Measurements from ENCODE around the gene GPR143. TPM values are rescaled to one million over a fixed set of nuclear protein-coding genes. Genes with fewer than 3 reads are reported as not detected.

GPR143 gene
- total and polyA plus RNA-seq, 2 donors (not counting 3 experiments of a cell fraction or from before 2014, with no cell fraction given), result 9.3 to 17.7 TPM

GRCh38 chrX:9729171-9729885, 36.3 kb downstream of the GPR143 start:
- dilution Hi-C loops (cut with MboI; ENCODE audit: extremely low pct_ligation_motif_present, low sequenced_read_pairs) (no loop called here), intact Hi-C loops (cut with micrococcal nuclease) (no loop called here)
- Histone ChIP-seq H3K9ac (replicated peaks; ENCODE audit: extremely low read depth, insufficient read depth, low read length) (no peak overlapping the region), H3K79me2 (ENCODE audit: control insufficient read depth, insufficient read depth, low read length) (no peaks in the 10 kb centered on the region), H3K9me1 (replicated peaks; ENCODE audit: control insufficient read depth, extremely low read depth, insufficient read depth, low read length) (no peaks in the 10 kb centered on the region), H3K4me3 (replicated peaks in 1 of 3; ENCODE audit: insufficient read depth in 1 of 3, low read depth in 1 of 3, low read length in 3 of 3) (no peak overlapping the region), H3K36me3 (ENCODE audit: control insufficient read depth in 2 of 2, extremely low read depth in 1 of 2, insufficient read depth in 2 of 2, low read length in 2 of 2) (no peaks in the 10 kb centered on the region), H3K27ac (ENCODE audit: insufficient read depth, low read depth, low read length) (no peak overlapping the region), H3K27me3 (ENCODE audit: control insufficient read depth in 2 of 2, insufficient read depth in 2 of 2, low read length in 2 of 2) (no peaks in the 10 kb centered on the region), H3K9me3 (replicated peaks; ENCODE audit: control insufficient read depth, insufficient read depth, low read length) (no peaks in the 10 kb centered on the region), H4K20me1 (replicated peaks; ENCODE audit: control insufficient read depth, extremely low read depth, insufficient read depth, low read length) (no peaks in the 10 kb centered on the region), H3K4me2 (ENCODE audit: insufficient read depth, low read length) (no peak overlapping the region), H3K4me1 (ENCODE audit: control insufficient read depth, extremely low read depth, insufficient read depth, low read length) (no peaks in the 10 kb centered on the region), H2AFZ (ENCODE audit: low read depth, low read length) (no peak overlapping the region)
- ChIA-PET CTCF (no interaction called here), POLR2A (no interaction called here)
- no peak for DNase-seq (ENCODE audit: low read depth, low spot score)
- no peak for TF ChIP-seq MYC (IDR thresholded peaks at IDR 0.05; ENCODE audit: low read depth, low read length)
- no peak for TF ChIP-seq POLR2AphosphoS5 (IDR thresholded peaks at IDR 0.05; ENCODE audit: insufficient read depth, low read depth, low read length)
- TF ChIP-seq GATA2 (IDR thresholded peaks at IDR 0.05; ENCODE audit: insufficient read depth, insufficient read length, low read depth, low read length), result no peak
- no peak for FAIRE-seq
- no TSS peak for BruUV-seq (replicated peaks)

- no peaks in the 10 kb centered on the region for H3K36me3 ChIP-seq (ENCODE audit: control insufficient read depth in 2 of 2, extremely low read depth in 1 of 2, insufficient read depth in 2 of 2, low read length in 2 of 2)
- ChIA-PET POLR2A (interaction anchor here (0.5 kb wide), 1 partner anchor 18 kb away, joined by 7 read pairs; no protein-coding TSS in a partner anchor), CTCF (no interaction called here)
- FAIRE-seq, result peak; percentile 31
- intact Hi-C loops (cut with micrococcal nuclease) (no loop called here), dilution Hi-C loops (cut with MboI; ENCODE audit: extremely low pct_ligation_motif_present, low sequenced_read_pairs) (no loop called here)
- no peak overlapping the region for H3K9ac ChIP-seq (replicated peaks; ENCODE audit: extremely low read depth, insufficient read depth, low read length)
- H3K4me1 ChIP-seq (ENCODE audit: control insufficient read depth, extremely low read depth, insufficient read depth, low read length), result no peaks in the 10 kb centered on the region
- no peaks in the 10 kb centered on the region for H3K27me3 ChIP-seq (ENCODE audit: control insufficient read depth in 2 of 2, insufficient read depth in 2 of 2, low read length in 2 of 2)
- H3K27ac ChIP-seq (ENCODE audit: insufficient read depth, low read depth, low read length), result no peak overlapping the region
- no peaks in the 10 kb centered on the region for H3K79me2 ChIP-seq (ENCODE audit: control insufficient read depth, insufficient read depth, low read length)
- no peak overlapping the region for H3K4me3 ChIP-seq (replicated peaks in 1 of 3; ENCODE audit: insufficient read depth in 1 of 3, low read depth in 1 of 3, low read length in 3 of 3)
- no peaks in the 10 kb centered on the region for H3K9me1 ChIP-seq (replicated peaks; ENCODE audit: control insufficient read depth, extremely low read depth, insufficient read depth, low read length)
- no peak for TF ChIP-seq EZH2 (IDR thresholded peaks at IDR 0.05; ENCODE audit: borderline replicate concordance, low read depth, low read length, severe bottlenecking)
- no peak for TF ChIP-seq MAX (IDR thresholded peaks at IDR 0.05; ENCODE audit: insufficient read depth, insufficient read length)
- no peak for TF ChIP-seq FOS (IDR thresholded peaks at IDR 0.05; ENCODE audit: borderline replicate concordance, insufficient read depth, low read length)
- no peak for TF ChIP-seq CTCF (IDR thresholded peaks at IDR 0.05; ENCODE audit: extremely low read depth in 1 of 2, insufficient read depth in 1 of 2, low read depth in 1 of 2, low read length in 2 of 2)
- TF ChIP-seq POLR2AphosphoS5 (IDR thresholded peaks at IDR 0.05; ENCODE audit: insufficient read depth, low read depth, low read length), result no peak
- no peak for TF ChIP-seq POLR2A (IDR thresholded peaks at IDR 0.05; ENCODE audit: low read depth, low read length)
- no peak for TF ChIP-seq MYC (IDR thresholded peaks at IDR 0.05; ENCODE audit: low read depth, low read length)
- TF ChIP-seq GATA2 (IDR thresholded peaks at IDR 0.05; ENCODE audit: insufficient read depth, insufficient read length, low read depth, low read length), result no peak
- TF ChIP-seq JUN (IDR thresholded peaks at IDR 0.05; ENCODE audit: borderline replicate concordance, insufficient read depth, insufficient read length, low read depth), result no peak
- no TSS peak for BruUV-seq (replicated peaks)
- no peak overlapping the region for H2AFZ ChIP-seq (ENCODE audit: low read depth, low read length)
- H3K9me3 ChIP-seq (replicated peaks; ENCODE audit: control insufficient read depth, insufficient read depth, low read length), result no peaks in the 10 kb centered on the region
- no peak overlapping the region for H3K4me2 ChIP-seq (ENCODE audit: insufficient read depth, low read length)
- H4K20me1 ChIP-seq (replicated peaks; ENCODE audit: control insufficient read depth, extremely low read depth, insufficient read depth, low read length), result no peaks in the 10 kb centered on the region
- no peak for DNase-seq (ENCODE audit: low read depth, low spot score)
These were observed 37.4 kb downstream of the GPR143 start for GRCh38 chrX:9728261-9728660.
